KBM-7 (cell line): ENCODE data around the gene REEP2.
"Not testable (repeated sequence)": the region's sequence is repeated elsewhere in the genome, so short reads cannot be mapped to it uniquely, and the experiment has no call there.

Experiments used
- DNase-seq: peaks from one replicate; pipeline ENCODE4 v3.0.0-alpha.2; 2015
- in situ Hi-C: fragments of 300-500 bp; cut with MboI; formaldehyde crosslinking; loops from 2 replicates; pipeline ENCODE4 v1.14.3; 2020; ENCODE audit warnings: low sequenced_read_pairs, low pct_unique_long_range_greater_than_20kb, mixed read lengths

REEP2 gene, protein sequence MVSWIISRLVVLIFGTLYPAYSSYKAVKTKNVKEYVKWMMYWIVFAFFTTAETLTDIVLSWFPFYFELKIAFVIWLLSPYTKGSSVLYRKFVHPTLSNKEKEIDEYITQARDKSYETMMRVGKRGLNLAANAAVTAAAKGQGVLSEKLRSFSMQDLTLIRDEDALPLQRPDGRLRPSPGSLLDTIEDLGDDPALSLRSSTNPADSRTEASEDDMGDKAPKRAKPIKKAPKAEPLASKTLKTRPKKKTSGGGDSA

GRCh38 chr5:138438724-138439476 lies at the start of gene REEP2:
Gene REEP2, plus strand, starts transcription at chr5:138439057. Its CDS starts 152 bp downstream, at chr5:138439209.
- in situ Hi-C loops, result no loop called here

DNA sequence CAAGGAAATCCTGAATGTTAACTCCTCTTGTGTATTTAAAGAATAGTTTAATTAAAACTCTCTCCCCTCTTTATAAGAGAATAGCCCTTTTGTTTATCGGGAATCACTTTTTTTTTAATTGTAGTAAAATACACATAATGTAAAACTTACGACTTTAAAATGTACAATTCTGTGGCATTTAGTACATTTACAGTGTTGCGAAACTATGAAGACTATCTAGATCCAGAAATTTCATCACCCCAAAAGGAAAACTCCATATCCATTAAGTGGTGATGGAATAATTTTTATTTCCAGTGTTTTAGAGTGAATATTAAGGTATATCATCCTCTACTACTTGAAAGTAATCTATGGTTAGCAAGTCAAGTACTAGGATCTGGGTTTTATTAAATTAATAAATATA lies 49.5 kb upstream of the REEP2 start:
- DNase-seq, result no peak
- in situ Hi-C loops, result no loop called here

More at GRCh38 chr5:138438724-138439476, at the start of gene REEP2:
- peak; percentile 60 for DNase-seq

DNA sequence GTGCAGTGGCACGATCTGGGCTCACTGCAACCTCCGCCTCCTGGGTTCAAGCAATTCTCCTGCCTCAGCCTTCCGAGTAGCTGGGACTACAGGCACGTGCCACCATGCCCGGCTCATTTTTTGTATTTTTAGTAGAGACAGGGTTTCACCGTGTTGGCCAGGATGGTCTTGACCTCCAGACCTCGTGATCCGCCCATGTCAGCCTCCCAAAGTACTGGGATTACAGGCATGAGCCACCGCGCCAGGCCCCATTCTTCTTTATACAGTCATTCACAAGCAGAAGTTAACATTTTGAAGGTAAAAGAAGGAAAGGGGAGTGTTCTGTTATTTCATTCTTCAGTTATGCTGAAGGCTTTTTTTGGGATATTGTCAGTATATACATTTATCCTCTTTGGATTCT lies 48.9 kb upstream of the REEP2 start:
- in situ Hi-C loops, DNase-seq: not testable (repeated sequence)

DNA sequence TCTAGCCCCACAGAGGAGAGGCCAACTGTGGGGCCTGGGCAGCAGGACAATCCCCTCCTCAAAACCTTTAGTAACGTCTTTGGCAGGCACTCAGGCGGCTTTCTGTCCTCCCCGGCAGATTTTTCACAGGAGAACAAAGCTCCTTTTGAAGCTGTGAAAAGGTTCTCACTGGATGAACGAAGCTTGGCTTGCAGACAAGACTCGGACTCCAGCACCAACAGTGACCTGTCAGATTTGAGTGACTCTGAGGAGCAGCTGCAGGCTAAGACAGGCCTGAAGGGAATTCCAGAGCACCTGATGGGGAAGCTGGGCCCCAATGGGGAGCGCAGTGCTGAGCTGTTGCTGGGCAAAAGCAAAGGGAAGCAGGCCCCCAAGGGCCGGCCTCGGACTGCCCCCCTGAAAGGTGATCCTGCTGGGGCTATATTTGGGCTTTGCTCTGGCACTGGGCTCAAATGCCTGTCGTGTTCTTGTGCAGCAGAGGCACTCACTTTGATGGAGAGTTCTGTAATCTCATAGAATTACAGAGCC lies 46.9 kb upstream of the REEP2 start:
- no peak for DNase-seq
- in situ Hi-C loops, result no loop called here

DNA sequence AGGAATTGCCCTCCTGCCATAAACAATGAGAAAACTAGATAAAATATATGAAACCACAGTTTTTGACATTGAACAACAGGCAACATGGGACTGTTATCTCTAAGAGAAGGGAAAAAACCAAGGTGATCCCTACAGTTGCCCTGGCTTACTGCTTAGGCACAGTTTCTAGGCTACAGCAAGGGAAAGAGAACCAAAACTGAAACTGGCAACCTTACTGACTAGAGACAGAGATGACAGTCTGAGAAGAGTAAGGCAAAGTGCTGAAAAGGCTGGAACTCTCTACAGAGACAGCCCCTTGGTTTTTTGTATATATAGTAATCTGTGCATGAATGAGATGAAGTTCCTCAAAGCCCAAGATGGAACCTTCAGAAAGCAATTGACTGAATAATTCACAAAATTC lies 36.2 kb upstream of the REEP2 start:
- in situ Hi-C loops, result no loop called here

GRCh38 chr5:138408023-138408422 lies 30.8 kb upstream of the REEP2 start:
- no peak for DNase-seq
- in situ Hi-C loops, result no loop called here

More for the DNA sequence above, 36.2 kb upstream of the REEP2 start:
- DNase-seq, result no peak

DNA sequence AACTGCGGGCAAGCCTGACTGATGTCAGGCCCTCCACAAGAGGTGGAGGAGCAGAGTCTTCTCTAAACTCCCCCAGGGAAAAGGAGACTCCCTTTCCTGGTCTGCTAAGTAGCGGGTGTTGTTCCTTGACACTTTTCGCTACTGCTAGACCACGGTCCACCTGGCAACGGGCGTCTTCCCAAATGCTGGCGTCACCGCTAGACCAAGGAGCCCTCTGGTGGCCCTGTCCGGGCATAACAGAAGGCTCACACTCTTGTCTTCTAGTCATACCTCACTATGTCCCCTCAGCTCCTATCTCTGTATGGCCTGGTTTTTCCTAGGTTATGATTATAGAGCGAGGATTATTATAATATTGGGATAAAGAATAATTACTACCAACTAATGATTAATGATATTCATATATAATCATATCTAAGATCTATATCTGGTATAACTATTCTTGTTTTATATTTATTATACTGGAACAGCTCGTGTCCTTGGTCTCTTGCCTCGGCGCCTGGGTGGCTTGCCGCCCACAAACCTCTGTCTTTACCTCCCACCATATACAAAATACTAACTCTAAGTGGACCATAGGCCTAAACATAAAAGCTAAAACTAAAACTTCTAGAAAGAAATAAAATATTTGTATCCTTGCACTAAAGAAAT lies 27.7 kb upstream of the REEP2 start:
- in situ Hi-C loops, result not testable (repeated sequence)
- DNase-seq, result peak; percentile 58

- in situ Hi-C loops, result no loop called here
- no peak for DNase-seq
These were observed 20.4 kb upstream of the REEP2 start for GRCh38 chr5:138418444-138418843.

DNA sequence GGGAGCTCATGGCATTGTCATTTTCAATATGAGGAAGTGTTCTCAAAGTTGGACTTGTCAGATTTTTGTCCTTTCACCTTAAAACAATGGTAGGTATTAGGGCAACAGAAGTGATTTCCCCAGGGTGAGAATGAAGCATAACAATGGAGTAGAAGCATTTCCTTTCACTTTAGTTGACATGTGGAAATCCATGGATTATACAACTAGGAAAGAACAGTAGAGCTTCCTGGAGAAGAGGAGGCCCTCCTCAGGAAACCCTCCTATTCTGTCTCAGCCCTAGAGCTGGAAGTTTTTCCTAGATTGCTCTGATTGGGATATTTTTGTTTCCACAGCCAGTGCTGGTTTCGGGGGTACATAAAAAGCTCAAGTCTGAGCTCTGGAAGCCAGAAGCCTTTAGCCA lies 13.8 kb upstream of the REEP2 start:
- in situ Hi-C loops, result no loop called here
- DNase-seq, result no peak

DNA sequence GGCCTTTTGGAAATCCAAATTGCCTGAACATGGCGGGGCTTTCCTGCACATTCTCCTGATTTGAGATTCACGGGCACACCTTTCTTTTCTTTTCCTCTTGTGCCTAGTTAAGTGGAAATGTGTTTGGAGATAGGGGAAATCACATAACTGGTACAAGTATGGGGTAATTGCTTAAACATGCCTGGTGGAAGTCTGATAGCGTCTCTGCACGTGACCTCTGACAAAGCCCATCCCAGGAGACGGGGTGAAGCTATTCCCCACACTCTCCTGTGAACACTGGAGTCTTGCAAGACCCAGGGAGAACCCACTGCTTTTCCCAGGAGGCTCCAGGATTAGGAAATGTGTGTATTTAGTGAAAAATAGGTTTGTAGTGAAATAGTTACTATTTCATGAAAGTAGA lies 2.9 kb upstream of the REEP2 start:
- in situ Hi-C loops, result no loop called here
- DNase-seq, result no peak

- in situ Hi-C loops, result no loop called here
- DNase-seq, result peak; percentile 6
These were observed 694 bp upstream of the REEP2 start for GRCh38 chr5:138438003-138438723.

DNA sequence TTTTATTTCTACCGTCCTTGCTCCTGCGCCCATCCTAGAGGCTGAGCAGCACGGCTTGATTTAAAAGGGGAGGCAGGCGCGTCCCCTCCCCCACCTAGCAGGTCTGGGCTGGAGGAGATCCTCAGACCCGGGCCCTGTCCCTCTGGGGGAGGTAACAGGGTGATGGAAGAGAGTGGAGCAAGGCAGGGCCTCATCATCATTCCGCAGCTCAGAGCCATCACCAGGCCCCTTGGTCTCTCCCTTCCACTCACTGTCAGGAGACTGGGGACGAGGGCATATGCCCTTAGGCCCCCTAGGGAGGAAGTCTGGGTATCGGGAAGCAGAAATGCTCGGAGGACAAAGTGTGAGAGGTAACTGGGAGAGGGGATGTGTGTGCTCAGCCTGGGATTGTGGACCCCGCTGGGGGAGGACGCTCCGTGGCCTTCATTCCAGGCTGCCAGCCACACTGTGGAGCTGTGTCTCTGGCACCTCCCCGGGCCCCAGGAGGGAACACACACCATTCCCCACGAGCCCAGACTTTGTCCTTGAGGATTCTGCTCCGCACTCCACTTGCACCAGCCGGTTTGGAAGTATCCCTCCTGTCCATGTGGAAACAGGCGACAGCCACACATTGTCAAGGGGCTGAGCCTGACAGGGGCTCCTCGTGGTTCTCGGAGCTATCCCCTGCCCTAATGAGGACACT lies 761 bp downstream of the REEP2 start:
- no peak for DNase-seq
- in situ Hi-C loops, result no loop called here

- in situ Hi-C loops, result no loop called here
- DNase-seq, result no peak
These were observed 1.6 kb downstream of the REEP2 start for GRCh38 chr5:138440159-138441073.

- in situ Hi-C loops, result no loop called here
- DNase-seq, result no peak
These were observed 2.4 kb downstream of the REEP2 start for GRCh38 chr5:138441221-138441620.

- no peak for DNase-seq
- in situ Hi-C loops, result no loop called here
These were observed 5.4 kb downstream of the REEP2 start for GRCh38 chr5:138444078-138444773.

DNA sequence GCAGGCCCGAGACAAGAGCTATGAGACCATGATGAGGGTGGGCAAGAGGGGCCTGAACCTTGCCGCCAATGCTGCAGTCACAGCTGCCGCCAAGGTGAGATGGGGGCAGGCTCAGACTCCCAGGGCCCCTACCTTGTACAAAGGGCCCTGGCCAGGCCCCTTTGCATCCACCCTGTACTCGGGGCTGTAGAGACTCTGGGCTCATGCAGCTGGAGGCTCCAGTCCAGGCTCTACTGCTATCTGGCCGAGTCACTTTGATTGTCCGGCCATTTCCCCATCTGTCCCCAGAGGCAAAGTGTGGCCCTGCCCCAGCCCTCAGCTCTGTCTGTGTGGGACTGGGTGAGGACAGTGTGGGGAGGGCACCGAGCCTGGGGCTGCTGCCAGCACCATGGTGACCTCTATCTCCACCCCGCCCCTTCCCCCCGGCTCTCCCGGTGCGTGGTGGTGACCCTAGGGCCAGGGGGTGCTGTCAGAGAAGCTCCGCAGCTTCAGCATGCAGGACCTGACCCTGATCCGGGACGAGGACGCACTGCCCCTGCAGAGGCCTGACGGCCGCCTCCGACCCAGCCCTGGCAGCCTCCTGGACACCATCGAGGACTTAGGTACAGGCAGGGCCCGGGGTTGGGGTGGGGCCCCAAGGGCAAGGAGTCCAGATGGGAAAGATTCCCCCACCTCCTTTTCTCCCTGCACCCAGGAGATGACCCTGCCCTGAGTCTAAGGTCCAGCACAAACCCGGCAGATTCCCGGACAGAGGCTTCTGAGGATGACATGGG lies 6.1 kb downstream of the REEP2 start:
- in situ Hi-C loops, result no loop called here
- DNase-seq, result no peak
